GM21390 (cell line): ENCODE results near the gene SNX10.
"Not testable (repeated sequence)": the region's sequence is repeated elsewhere in the genome, so short reads cannot be mapped to it uniquely, and the experiment has no call there.

Experiments used
- ATAC-seq: cut with Tn5 transposase; IDR thresholded peaks from one replicate; pipeline ENCODE4 v1.9.1; 2021; ENCODE audit not compliant: unreplicated experiment

SNX10 gene, protein sequence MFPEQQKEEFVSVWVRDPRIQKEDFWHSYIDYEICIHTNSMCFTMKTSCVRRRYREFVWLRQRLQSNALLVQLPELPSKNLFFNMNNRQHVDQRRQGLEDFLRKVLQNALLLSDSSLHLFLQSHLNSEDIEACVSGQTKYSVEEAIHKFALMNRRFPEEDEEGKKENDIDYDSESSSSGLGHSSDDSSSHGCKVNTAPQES

DNA sequence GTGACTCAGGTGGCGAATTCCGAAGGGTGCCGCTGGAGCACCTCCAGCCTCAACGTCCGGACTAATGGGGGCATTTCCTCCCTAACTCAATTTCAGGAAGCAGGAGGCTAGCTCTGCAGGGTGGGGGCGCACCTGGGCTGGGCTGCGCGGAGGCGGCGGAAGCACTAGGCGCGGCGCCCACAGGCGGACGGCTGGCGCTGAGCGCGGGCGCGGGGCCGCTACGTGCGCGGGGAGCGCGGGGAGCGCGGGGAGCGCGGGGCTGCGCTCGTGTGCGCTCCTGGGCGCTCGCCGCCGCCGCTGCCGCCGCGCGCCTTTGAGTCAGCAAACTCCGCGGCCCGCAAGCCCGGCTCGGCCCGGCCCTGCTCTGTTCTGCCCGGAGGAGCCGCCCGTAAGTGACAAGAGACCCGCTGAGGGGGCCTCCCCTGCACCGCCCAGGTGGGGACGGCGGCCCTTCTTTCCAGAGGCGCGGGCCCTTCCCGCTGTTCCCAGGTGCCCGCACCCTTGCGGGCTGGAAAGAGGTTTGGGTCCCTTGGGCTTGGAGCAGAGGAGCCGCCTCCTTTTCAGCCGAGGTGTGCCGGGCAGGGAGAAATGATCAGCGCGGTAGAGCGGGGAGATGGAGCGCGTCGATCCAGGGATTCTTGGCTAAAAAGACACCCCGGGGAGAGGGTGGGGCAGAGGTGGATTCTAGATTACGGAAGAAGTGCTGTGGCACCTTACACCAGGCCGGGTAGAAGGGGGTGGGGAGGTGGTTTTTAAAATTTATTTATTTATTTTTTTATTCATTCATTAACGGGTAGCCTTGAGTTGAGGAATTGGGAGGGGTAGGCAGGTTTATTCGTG lies at the start of gene SNX10:
Gene SNX10 (plus strand): TSS at position 164 of the 840 bp plus-strand sequence. CDS start 54,581 bp downstream, outside the sequence.
- ATAC-seq, result peak; percentile 77

DNA sequence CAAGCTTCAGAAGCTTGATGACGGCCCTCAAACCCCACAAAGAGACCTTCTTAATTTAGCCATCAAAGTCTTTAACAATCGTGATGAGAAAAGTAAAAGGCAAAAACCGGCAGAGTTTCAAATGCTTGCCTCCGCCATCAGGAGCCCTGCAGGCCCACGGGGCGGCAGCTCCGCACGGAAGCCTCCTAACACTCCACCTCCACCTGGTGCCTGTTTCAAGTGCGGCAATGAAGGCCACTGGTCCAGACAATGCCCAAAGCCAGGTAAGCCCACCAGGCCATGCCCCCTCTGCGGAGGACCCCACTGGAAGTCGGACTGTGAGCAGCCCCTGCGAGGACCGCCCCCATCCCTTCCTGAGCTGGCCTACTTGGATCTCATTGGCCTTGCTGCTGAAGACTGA lies 46.5 kb upstream of the SNX10 start:
- no peak for ATAC-seq

GRCh38 chr7:26250239-26250638 lies 41.4 kb upstream of the SNX10 start:
- ATAC-seq, result no peak

DNA sequence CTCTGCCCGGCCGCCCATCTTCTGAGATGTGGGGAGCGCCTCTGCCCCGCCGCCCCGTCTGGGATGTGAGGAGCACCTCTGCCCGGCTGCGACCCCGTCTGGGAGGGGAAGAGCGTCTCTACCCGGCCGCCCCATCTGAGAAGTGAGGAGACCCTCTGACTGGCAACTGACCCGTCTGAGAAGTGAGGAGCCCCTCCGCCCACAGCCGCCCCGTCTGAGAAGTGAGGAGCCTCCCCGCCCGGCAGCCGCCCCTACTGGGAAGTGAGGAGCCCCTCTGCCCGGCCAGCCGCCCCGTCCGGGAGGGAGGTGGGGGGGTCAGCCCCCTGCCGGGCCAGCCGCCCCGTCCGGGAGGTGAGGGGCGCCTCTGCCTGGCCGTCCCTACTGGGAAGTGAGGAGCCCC lies 29.8 kb upstream of the SNX10 start:
- ATAC-seq, result not testable (repeated sequence)

GRCh38 chr7:26265065-26265464 lies 26.6 kb upstream of the SNX10 start:
- ATAC-seq, result no peak

- ATAC-seq, result no peak
These were observed 26.1 kb upstream of the SNX10 start for GRCh38 chr7:26265499-26266075.

GRCh38 chr7:26267601-26268166 lies 24.0 kb upstream of the SNX10 start:
- no peak for ATAC-seq

DNA sequence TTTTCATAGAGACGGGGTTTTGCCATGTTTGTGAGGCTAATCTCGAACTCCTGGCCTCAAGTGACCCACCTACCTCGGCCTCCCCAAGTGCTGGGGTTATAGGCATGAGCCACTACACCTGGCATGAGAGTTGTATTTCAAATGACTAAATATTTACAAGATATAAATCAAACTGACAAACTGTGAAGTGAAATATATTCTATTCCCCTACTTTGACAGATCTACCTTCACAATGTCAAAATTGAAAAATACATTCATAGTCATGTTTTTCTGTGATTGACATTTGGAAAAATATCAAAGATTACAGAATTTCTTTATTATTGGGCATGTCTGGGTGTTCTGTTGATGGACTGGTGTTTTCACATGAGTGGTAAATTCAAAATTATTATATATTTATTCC lies 16.4 kb upstream of the SNX10 start:
- ATAC-seq, result no peak

- ATAC-seq, result no peak
These were observed 12.9 kb upstream of the SNX10 start for GRCh38 chr7:26278770-26279169.

- ATAC-seq, result peak; percentile 64
These were observed 12.3 kb upstream of the SNX10 start for GRCh38 chr7:26279405-26279804.

DNA sequence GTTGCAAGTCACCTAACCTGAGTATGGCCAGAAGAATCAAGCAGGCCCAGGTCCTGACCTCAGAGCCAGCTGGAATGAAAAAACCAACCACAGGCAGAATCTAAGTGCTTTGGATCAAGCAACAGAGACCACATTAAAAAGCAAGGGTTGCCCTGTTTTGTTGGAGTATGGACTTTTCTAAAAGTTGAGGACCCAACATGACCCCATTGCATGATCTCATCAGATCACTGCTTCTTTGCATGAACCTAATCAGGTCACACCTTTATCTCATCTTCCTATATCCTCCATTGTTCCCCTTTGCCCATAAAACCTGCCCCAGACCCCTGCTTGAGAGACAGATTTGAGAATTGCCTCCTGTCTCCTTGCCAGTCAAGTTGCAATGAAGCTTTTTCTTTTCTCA lies 11.6 kb upstream of the SNX10 start:
- ATAC-seq, result no peak

GRCh38 chr7:26280723-26281122 lies 10.9 kb upstream of the SNX10 start:
- no peak for ATAC-seq

- ATAC-seq, result no peak
These were observed 7.2 kb upstream of the SNX10 start for GRCh38 chr7:26284477-26284876.

- no peak for ATAC-seq
These were observed 6.5 kb upstream of the SNX10 start for GRCh38 chr7:26284995-26285632.

- ATAC-seq, result no peak
These were observed 5.5 kb upstream of the SNX10 start for GRCh38 chr7:26286157-26286556.

GRCh38 chr7:26288126-26288525 lies 3.5 kb upstream of the SNX10 start:
- not testable (repeated sequence) for ATAC-seq

DNA sequence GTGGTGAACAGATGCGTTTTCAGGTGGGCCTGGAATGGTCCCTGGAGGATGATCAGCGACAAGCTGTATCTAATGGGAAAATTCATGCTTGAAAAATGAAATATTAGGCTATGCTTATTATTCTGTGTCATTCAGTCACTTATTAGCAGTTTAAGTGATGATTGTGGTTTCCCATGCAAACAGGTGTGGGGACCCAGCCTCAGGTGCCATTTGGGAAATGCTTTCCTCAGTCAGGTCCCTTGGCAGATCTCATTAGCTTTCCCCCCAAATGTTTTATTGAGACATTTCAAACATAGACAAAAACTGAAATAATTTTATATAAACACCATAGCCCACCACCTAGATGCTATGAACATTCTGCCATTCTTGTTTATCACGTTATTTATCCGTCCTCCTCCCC lies 411 bp upstream of the SNX10 start:
- ATAC-seq, result no peak

DNA sequence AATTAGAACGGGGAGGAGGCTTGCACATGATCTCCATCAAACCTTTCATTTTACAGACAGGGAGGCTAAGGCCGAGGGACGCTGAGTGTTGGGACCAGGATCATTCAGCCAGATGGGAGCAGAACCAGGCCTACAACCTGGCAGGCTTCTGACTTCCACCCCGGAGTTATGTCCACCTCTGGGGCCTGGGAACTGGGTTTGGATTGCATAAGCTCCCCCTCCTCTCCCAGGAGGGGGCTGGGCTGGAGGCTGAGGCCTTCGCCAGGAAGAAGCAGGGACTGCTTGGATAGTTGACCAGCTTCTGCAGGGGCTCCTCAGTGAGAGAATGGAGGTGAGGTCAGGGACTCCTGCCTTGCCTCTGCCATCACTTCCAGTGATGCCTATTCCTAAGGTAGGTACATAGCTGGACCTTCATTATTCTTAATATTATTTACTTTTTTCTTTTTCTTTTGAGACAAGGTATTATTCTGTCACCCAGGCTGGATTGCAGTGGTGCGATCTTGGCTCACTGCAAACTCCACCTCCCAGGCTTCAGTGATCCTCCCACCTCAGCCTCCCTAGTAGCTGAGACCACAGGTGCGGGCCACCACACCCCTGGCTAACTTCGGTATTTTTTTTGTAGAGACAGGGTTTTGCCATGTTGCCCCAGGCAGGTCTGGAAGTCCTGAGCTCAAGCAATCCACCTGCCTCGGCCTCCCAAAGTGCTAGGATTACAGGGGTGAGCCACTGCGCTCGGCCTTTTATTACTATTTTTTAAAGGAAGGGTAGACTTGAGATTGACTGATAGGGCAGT lies 1.3 kb downstream of the SNX10 start:
- no peak for ATAC-seq

- ATAC-seq, result peak; percentile 72
These were observed 2.1 kb downstream of the SNX10 start for GRCh38 chr7:26293569-26294308.

DNA sequence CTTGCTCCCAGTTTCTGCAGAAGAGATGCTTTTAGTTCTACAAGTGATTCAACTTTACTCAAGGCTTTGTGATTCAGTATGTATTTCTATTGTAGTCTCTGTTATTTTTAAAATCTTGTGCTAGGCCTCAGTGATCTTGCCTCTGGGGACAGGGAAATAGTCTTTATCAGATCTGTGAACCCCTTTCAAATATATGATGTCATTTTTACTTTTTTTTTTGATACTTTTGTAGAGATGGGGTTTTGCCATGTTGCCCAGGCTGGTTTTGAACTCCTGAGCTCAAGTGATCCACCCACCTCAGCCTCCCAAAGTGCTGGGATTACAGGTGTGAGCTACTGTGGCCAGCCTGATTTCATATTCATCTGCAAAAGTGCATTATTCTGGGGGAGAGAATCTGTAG lies 3.4 kb downstream of the SNX10 start:
- no peak for ATAC-seq
